Peyer's patch (tissue), 4 donors: ENCODE results near the gene PLEKHG2.

Source experiments
- CTCF ChIP-seq, 6 experiments: fragments of 450-650 bp in 4 of 6; fragments of 200-600 bp in 2 of 6; sonication (generic) in 1 of 6; IDR thresholded peaks; one replicate each; pipeline ENCODE4 v1.5.1; 2017 to 2019; ENCODE audit warnings: antibody characterized with exemption in 6 of 6, mild to moderate bottlenecking in 3 of 6, moderate library complexity in 1 of 6
- POLR2A ChIP-seq, 2 donors: fragments of 450-650 bp; IDR thresholded peaks; one replicate each; pipeline ENCODE4 v1.5.1; 2017; ENCODE audit warnings: antibody characterized with exemption in 2 of 2, mild to moderate bottlenecking in 2 of 2, moderate library complexity in 2 of 2

GRCh38 chr19:39438270-39438934 lies 25.9 kb downstream of the PLEKHG2 start:
- TF ChIP-seq CTCF (IDR thresholded peaks at IDR 0.05) (no peak), POLR2A (IDR thresholded peaks at IDR 0.05) (no peak)
